ENCODE measurements around the gene ZNF787.

GRCh38 chr19:56110515-56111448 is 10.3 kb downstream of the ZNF787 start:
- TF ChIP-seq RAD21 (IDR thresholded peaks at IDR 0.05; ENCODE audit: low read length) (no peak), CEBPB (IDR thresholded peaks at IDR 0.05; ENCODE audit: low read depth, low read length) (no peak), RFX5 (IDR thresholded peaks at IDR 0.05; ENCODE audit: low read depth, low read length) (no peak), POLR2A (IDR thresholded peaks at IDR 0.05; ENCODE audit: low read depth, low read length) (no peak), BHLHE40 (IDR thresholded peaks at IDR 0.05; ENCODE audit: low read depth, low read length) (no peak)
- TF ChIP-seq, protein P1, sequence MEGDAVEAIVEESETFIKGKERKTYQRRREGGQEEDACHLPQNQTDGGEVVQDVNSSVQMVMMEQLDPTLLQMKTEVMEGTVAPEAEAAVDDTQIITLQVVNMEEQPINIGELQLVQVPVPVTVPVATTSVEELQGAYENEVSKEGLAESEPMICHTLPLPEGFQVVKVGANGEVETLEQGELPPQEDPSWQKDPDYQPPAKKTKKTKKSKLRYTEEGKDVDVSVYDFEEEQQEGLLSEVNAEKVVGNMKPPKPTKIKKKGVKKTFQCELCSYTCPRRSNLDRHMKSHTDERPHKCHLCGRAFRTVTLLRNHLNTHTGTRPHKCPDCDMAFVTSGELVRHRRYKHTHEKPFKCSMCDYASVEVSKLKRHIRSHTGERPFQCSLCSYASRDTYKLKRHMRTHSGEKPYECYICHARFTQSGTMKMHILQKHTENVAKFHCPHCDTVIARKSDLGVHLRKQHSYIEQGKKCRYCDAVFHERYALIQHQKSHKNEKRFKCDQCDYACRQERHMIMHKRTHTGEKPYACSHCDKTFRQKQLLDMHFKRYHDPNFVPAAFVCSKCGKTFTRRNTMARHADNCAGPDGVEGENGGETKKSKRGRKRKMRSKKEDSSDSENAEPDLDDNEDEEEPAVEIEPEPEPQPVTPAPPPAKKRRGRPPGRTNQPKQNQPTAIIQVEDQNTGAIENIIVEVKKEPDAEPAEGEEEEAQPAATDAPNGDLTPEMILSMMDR (conservative IDR thresholded peaks at IDR 0.05; ENCODE audit: low read depth, low read length) = no peak

Data from IMR-90 (cell line).